RWPE2 (cell line): ENCODE measurements around the gene KRTAP10-5.

Experiments used
- ATAC-seq: fragments of 200-7000 bp; cut with Tn5 transposase; 3 replicates; pipeline ENCODE4 v1.9.1; 2021; ENCODE audit warnings: low read depth
- DNase-seq: peaks from one replicate; pipeline ENCODE4 v3.0.0-alpha.2; 2020; ENCODE audit warnings: low spot score
- H3K27ac ChIP-seq: fragments of 450-650 bp; 2 replicates; pipeline ENCODE4 v1.5.1; 2017; ENCODE audit warnings: mild to moderate bottlenecking; ENCODE audit not compliant: poor library complexity, severe bottlenecking
- H3K27me3 ChIP-seq: fragments of 250-450 bp; sonication (Bioruptor Pico); 2 replicates; pipeline ENCODE4 v1.5.1; 2021; ENCODE audit warnings: mild to moderate bottlenecking, moderate library complexity; ENCODE audit not compliant: insufficient read depth, poor library complexity, severe bottlenecking
- H3K36me3 ChIP-seq: fragments of 250-450 bp; sonication (Bioruptor Pico); 2 replicates; pipeline ENCODE4 v1.5.1; 2020; ENCODE audit warnings: low read depth, mild to moderate bottlenecking, moderate library complexity
- H3K4me1 ChIP-seq: fragments of 250-450 bp; sonication (Bioruptor Pico); 2 replicates; pipeline ENCODE4 v1.5.1; 2021; ENCODE audit warnings: mild to moderate bottlenecking, moderate library complexity; ENCODE audit not compliant: insufficient read depth, poor library complexity, severe bottlenecking
- H3K4me3 ChIP-seq: fragments of 250-450 bp; sonication (Bioruptor Pico); 2 replicates; pipeline ENCODE4 v1.5.1; 2021; ENCODE audit warnings: mild to moderate bottlenecking, moderate library complexity; ENCODE audit not compliant: severe bottlenecking
- H3K9me3 ChIP-seq: fragments of 250-450 bp; sonication (Bioruptor Pico); 2 replicates; pipeline ENCODE4 v1.5.1; 2021; ENCODE audit warnings: mild to moderate bottlenecking, moderate library complexity; ENCODE audit not compliant: severe bottlenecking
- TF ChIP-seq, protein P1 (sequence below): fragments of 450-650 bp; IDR thresholded peaks from one replicate; pipeline ENCODE4 v1.5.1; 2017; ENCODE audit warnings: mild to moderate bottlenecking, moderate library complexity; ENCODE audit not compliant: poor library complexity, severe bottlenecking

Gene KRTAP10-5

DNA sequence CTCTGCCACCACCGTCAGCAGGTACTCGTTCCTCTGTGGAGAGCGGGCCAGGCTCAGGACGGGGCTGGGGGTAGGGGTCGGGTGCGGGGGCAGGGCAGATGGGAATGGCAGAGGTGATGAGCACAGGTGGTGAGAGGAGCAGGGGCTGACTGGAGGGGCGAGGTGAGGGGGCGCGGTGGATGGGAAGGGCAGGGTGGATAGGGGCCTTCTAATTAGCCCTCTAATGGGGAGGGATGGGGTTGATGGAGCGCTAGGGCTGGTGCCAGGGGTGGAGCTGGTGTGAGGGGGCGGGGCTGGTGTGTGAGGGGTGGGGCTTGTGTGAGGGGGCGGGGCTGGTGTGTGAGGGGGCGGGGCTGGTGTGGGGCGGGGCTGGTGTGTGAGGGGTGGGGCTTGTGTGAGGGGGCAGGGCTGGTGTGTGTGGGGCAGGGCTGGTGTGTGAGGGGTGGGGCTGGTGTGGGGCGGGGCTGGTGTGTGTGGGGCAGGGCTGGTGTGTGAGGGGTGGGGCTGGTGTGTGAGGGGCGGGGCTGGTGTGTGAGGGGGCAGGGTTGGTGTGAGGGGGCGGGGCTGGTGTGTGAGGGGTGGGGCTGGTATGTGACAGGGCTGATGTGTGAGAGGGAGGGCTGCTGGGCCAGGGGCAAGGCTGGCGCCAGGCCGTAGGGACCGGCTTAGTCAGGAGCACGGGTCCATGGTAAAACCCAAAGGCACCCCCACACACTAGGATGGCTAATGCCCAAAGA is 46.3 kb downstream of the KRTAP10-5 start:
- H3K4me3 ChIP-seq, result no peak overlapping the region
- no peaks in the 10 kb centered on the region for H3K4me1 ChIP-seq
- H3K36me3 ChIP-seq, result no peaks in the 10 kb centered on the region
- DNase-seq, result peak; percentile 43
- H3K27me3 ChIP-seq, result no peaks in the 10 kb centered on the region
- no peak for ATAC-seq
- no peak overlapping the region for H3K27ac ChIP-seq
- TF ChIP-seq, protein P1, sequence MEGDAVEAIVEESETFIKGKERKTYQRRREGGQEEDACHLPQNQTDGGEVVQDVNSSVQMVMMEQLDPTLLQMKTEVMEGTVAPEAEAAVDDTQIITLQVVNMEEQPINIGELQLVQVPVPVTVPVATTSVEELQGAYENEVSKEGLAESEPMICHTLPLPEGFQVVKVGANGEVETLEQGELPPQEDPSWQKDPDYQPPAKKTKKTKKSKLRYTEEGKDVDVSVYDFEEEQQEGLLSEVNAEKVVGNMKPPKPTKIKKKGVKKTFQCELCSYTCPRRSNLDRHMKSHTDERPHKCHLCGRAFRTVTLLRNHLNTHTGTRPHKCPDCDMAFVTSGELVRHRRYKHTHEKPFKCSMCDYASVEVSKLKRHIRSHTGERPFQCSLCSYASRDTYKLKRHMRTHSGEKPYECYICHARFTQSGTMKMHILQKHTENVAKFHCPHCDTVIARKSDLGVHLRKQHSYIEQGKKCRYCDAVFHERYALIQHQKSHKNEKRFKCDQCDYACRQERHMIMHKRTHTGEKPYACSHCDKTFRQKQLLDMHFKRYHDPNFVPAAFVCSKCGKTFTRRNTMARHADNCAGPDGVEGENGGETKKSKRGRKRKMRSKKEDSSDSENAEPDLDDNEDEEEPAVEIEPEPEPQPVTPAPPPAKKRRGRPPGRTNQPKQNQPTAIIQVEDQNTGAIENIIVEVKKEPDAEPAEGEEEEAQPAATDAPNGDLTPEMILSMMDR, result no peak
- no peaks in the 10 kb centered on the region for H3K9me3 ChIP-seq

DNA sequence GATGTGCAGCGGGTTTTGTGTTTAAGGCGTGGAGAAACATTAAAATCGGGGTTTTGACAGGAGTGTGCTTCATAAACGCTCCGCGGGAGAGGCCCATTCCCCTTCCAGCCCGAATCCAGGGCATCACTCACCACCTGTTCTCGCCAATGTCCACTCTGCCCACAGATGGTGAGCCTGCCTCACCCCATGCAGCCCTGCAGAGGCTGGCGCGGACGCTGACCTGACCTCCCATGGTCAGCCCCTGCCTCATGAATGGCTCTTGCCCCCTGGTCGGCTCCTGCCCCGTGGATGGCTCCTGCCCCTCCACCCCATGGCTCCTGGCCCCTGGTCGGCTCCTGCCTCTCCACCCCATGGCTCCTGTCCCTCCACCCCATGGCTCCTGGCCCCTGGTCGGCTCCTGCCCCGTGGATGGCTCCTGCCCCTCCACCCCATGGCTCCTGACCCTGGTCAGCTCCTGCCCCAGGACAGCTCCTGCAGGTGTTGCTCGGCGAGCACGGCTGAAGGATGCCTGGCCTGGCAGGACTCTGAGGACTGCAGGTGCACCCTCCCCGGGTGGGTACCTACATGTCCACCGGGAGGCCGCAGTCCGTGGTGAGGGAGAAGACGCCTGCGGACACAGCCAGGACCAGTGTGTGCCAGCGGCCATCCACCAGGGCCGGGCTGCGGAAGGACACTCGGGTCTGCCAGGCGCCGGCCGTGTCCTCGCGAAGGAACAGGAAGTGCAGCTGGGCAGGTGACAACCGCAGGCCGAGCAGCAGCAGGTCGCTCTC is 47.1 kb downstream of the KRTAP10-5 start:
- no peak for ATAC-seq
- DNase-seq, result peak; percentile 56
- TF ChIP-seq, protein P1, result no peak
- Histone ChIP-seq H3K9me3 (no peaks in the 10 kb centered on the region), H3K27me3 (no peaks in the 10 kb centered on the region), H3K4me1 (no peaks in the 10 kb centered on the region), H3K36me3 (no peaks in the 10 kb centered on the region), H3K4me3 (no peak overlapping the region), H3K27ac (no peak overlapping the region)

DNA sequence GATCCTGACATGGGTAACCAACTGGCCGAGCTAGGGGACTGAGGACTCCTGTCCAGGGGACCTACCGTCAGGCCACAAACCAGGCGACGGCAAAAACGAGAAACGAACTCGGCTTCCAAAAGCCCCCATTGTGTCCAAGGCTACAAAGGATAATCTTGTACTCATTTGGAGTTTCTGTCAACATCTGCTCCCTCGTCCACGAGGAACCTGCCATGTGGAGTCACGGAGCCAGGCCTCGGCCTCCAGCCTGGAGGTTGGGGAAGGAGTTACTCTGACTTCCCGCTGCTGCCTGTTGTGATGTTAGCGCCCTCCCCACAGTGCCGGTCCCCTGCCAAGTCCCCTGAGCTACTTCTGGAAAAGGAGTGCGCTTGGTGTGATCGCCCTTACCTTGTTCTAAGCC is 47.7 kb downstream of the KRTAP10-5 start:
- H3K36me3 ChIP-seq, result no peaks in the 10 kb centered on the region
- no peaks in the 10 kb centered on the region for H3K9me3 ChIP-seq
- H3K27ac ChIP-seq, result no peak overlapping the region
- no peak overlapping the region for H3K4me3 ChIP-seq
- no peaks in the 10 kb centered on the region for H3K27me3 ChIP-seq
- ATAC-seq, result no peak
- no peaks in the 10 kb centered on the region for H3K4me1 ChIP-seq
- no peak for DNase-seq
- TF ChIP-seq, protein P1, result no peak

DNA sequence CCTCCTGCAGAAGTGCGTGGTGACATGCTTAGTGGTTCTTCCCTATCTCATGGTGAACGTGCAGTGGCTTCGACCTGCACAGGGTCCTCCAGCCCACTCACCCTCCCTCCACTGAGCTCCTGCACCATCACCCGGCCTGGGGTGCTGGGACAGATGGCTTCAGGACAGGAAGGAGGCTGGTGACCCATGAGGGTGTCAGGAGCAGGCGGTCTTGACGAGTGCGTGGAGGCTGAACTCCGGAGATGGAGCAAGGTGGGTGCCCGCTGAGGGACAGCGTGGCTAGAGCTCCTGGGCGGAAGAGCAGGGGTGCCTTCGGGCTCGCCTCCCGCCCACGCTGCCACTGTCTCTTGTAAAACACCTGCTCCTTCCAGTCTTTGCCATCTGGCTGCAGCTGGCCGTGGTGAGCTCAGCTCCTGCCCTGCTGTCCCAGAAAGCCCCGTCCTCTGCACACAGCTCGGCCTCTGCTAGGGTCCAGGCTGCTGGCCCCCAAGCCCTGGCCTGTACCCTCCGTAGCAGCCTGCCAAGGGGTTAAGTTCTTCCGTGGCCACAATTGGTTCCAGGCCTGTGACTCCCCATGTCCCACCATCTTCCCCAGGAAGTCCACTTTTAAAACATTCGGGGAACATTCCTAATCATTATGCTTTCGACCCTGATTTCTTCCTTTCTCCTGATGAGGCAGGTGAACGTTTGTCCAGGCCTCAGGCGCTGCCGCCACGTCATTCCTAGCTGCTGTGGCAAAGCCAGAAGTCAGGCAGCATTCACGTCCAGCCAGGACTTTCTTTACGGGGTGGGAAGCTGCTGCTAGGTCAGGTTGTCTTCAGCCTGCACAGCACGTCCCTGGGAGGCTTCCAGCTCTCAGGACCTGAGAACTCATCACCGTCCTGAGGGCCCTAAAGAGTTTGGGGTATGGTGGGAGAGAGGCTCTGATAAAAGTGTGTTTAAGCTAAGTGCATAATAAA is 48.5 kb downstream of the KRTAP10-5 start:
- no peak overlapping the region for H3K4me3 ChIP-seq
- ATAC-seq (no peak), DNase-seq (peak; percentile 45)
- no peaks in the 10 kb centered on the region for H3K36me3 ChIP-seq
- H3K9me3 ChIP-seq, result no peaks in the 10 kb centered on the region
- H3K27me3 ChIP-seq, result no peaks in the 10 kb centered on the region
- H3K4me1 ChIP-seq, result no peaks in the 10 kb centered on the region
- TF ChIP-seq, protein P1, result no peak
- H3K27ac ChIP-seq, result no peak overlapping the region
